ENCODE measurements around the gene MPRIP.
A peak's percentile ranks its signal among the peaks of the same experiment; 100 is the strongest.

DNA sequence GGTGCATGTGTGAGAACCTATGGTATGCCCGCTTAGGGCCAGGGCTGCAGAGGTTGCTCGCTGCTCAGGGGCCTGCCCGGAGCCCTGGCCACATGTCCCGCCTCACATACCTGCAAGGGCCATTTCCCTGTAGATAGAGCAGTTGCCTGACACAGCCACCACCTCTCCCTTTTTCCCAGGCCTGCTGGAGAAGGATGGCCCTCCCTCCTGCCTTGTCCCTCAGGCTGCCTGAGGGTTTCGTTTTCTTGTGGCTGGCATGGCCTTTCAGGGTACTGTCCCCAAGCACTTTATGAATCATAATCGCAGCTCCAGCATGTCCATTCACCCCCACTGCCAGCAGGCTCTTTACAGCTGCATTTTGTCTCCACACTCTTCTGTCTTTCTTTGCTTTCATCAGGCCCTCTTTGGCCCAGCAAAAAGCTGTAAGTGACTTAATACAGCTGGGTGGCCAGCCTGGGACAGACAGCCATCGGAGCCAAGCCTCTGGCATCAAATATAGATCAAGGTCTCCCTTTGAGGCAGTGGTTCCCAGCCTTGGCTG, 65.7 kb downstream of the MPRIP start:
- no peak for TF ChIP-seq CTCF (IDR thresholded peaks at IDR 0.05)
- TF ChIP-seq POLR2AphosphoS5 (IDR thresholded peaks at IDR 0.05), result peak in 1 of 3 donors; percentile 44
